ENCODE measurements around the gene OR6A2.

Gene OR6A2

GRCh38 chr11:6828103-6828502 lies 28.6 kb upstream of the OR6A2 start:
- no peak for ATAC-seq
- TF ChIP-seq ZNF70 (CRISPR knock-in tag; IDR thresholded peaks at IDR 0.05) (no peak), TCF4 (CRISPR knock-in tag; IDR thresholded peaks at IDR 0.05; ENCODE audit: borderline replicate concordance) (no peak), PATZ1 (CRISPR knock-in tag; IDR thresholded peaks at IDR 0.05; ENCODE audit: borderline replicate concordance) (no peak), POU6F1 (CRISPR knock-in tag; IDR thresholded peaks at IDR 0.05; ENCODE audit: borderline replicate concordance, low read depth) (no peak), TSHZ2 (CRISPR knock-in tag; IDR thresholded peaks at IDR 0.05) (no peak), CREB5 (CRISPR knock-in tag; IDR thresholded peaks at IDR 0.05; ENCODE audit: low read depth) (no peak), ZNF8 (CRISPR knock-in tag; IDR thresholded peaks at IDR 0.05) (no peak), PPARA (CRISPR knock-in tag; IDR thresholded peaks at IDR 0.05; ENCODE audit: borderline replicate concordance) (no peak), CSRNP3 (CRISPR knock-in tag; IDR thresholded peaks at IDR 0.05) (no peak), ZNF565 (CRISPR knock-in tag; conservative IDR thresholded peaks at IDR 0.05; ENCODE audit: low read depth) (no peak), ZFP3 (CRISPR knock-in tag; IDR thresholded peaks at IDR 0.05) (no peak)

- TF ChIP-seq ARNTL (CRISPR knock-in tag; IDR thresholded peaks at IDR 0.05; ENCODE audit: borderline replicate concordance, low read depth) (no peak), CSDC2 (CRISPR knock-in tag; IDR thresholded peaks at IDR 0.05) (no peak), ZC3H10 (CRISPR knock-in tag; IDR thresholded peaks at IDR 0.05) (no peak), RARB (CRISPR knock-in tag; IDR thresholded peaks at IDR 0.05) (no peak), SNAI2 (CRISPR knock-in tag; IDR thresholded peaks at IDR 0.05) (no peak), ZNF565 (CRISPR knock-in tag; conservative IDR thresholded peaks at IDR 0.05; ENCODE audit: low read depth) (no peak), PATZ1 (CRISPR knock-in tag; IDR thresholded peaks at IDR 0.05; ENCODE audit: borderline replicate concordance) (no peak), POU6F1 (CRISPR knock-in tag; IDR thresholded peaks at IDR 0.05; ENCODE audit: borderline replicate concordance, low read depth) (no peak), TSHZ2 (CRISPR knock-in tag; IDR thresholded peaks at IDR 0.05) (no peak), ISL1 (CRISPR knock-in tag; IDR thresholded peaks at IDR 0.05) (no peak), ESRRG (CRISPR knock-in tag; IDR thresholded peaks at IDR 0.05) (no peak), CREB5 (CRISPR knock-in tag; IDR thresholded peaks at IDR 0.05; ENCODE audit: low read depth) (no peak), GLIS3 (CRISPR knock-in tag; IDR thresholded peaks at IDR 0.05) (no peak), PPARA (CRISPR knock-in tag; IDR thresholded peaks at IDR 0.05; ENCODE audit: borderline replicate concordance) (no peak), OSR1 (CRISPR knock-in tag; IDR thresholded peaks at IDR 0.05) (no peak), ZFP3 (CRISPR knock-in tag; IDR thresholded peaks at IDR 0.05) (no peak), ZFP30 (CRISPR knock-in tag; IDR thresholded peaks at IDR 0.05) (no peak), ZNF8 (CRISPR knock-in tag; IDR thresholded peaks at IDR 0.05) (no peak), BACH2 (CRISPR knock-in tag; IDR thresholded peaks at IDR 0.05; ENCODE audit: borderline replicate concordance) (no peak)
- ATAC-seq, result no peak
Observed at GRCh38 chr11:6825231-6825744, 25.8 kb upstream of the OR6A2 start.

All from SK-N-SH treated with all-trans-retinoic acid at 6 μM for 48 hours (cell line).